ENCODE results near the gene ORM2.

- TF ChIP-seq CTCF (IDR thresholded peaks at IDR 0.05) = no peak
- no peak for TF ChIP-seq RFX5 (IDR thresholded peaks at IDR 0.05; ENCODE audit: low read length)
- TF ChIP-seq EP300 (IDR thresholded peaks at IDR 0.05; ENCODE audit: borderline replicate concordance in 1 of 2, low read depth in 1 of 2, low read length in 1 of 2) = no peak
- no peak for TF ChIP-seq POLR2AphosphoS5 (IDR thresholded peaks at IDR 0.05; ENCODE audit: low read depth, low read length)
- TF ChIP-seq RAD21 (IDR thresholded peaks at IDR 0.05; ENCODE audit: low read length) = no peak
- no peak for TF ChIP-seq CHD2 (IDR thresholded peaks at IDR 0.05; ENCODE audit: low read length, partially characterized antibody)
- TF ChIP-seq GABPA (IDR thresholded peaks at IDR 0.05; ENCODE audit: low read depth) = no peak
Measured at GRCh38 chr9:114316605-114317230, 13.0 kb upstream of the ORM2 start.

All from SK-N-SH (cell line).